Activated CD8-positive, alpha-beta memory T cell treated with anti-CD3 and anti-CD28 coated beads, Interleukin-2, amount 10 ng/mL, durations not matched to agents 7 days and 5 days (primary cell): ENCODE results near the gene LRRC37A3. TPM values are rescaled to one million over a fixed set of nuclear protein-coding genes. Genes with fewer than 3 reads are reported as not detected.
A peak's percentile ranks its signal among the peaks of the same experiment; 100 is the strongest.
"Not testable (repeated sequence)": the region's sequence is repeated elsewhere in the genome, so short reads cannot be mapped to it uniquely, and the experiment has no call there.

Experiments
- ATAC-seq: fragments of 150-1000 bp; cut with Tn5 transposase; one replicate; pipeline ENCODE4 v1.10.0; 2021; ENCODE audit warnings: moderate library complexity
- CTCF ChIA-PET: fragments of 350-600 bp; sonication (Branson Sonifier 250); formaldehyde crosslinking; loops from one replicate; lab custom pipeline; 2021; ENCODE audit warnings: antibody characterized with exemption; lab: Charles Lee
- DNase-seq: peaks from one replicate; pipeline ENCODE4 v3.0.0-alpha.2; 2020
- H3K27ac Mint-ChIP-seq: one replicate; pipeline ENCODE4 v1.8.0; 2021; ENCODE audit warnings: mild to moderate bottlenecking, mixed read lengths
- H3K27me3 Mint-ChIP-seq: one replicate; pipeline ENCODE4 v1.8.0; 2021; ENCODE audit warnings: mixed read lengths
- H3K36me3 Mint-ChIP-seq: one replicate; pipeline ENCODE4 v1.8.0; 2021; ENCODE audit warnings: mild to moderate bottlenecking, mixed read lengths
- H3K4me1 Mint-ChIP-seq: one replicate; pipeline ENCODE4 v1.8.0; 2021; ENCODE audit warnings: mixed read lengths
- H3K4me3 Mint-ChIP-seq: one replicate; pipeline ENCODE4 v1.8.0; 2021; ENCODE audit warnings: mild to moderate bottlenecking, moderate library complexity, mixed read lengths
- H3K9me3 Mint-ChIP-seq: one replicate; pipeline ENCODE4 v1.8.0; 2022; ENCODE audit warnings: low read depth, mixed read lengths
- total RNA-seq, 2 experiments: library from RNA; stranded (reverse); gene quantifications; one replicate each; pipeline ENCODE4 v1.2.3, GENCODE V29; 2021

The LRRC37A3 gene
- 10 to 100 TPM; 12.6 to 22.5 TPM for total RNA-seq

- Mint-ChIP-seq H3K27ac (peak within 1 kb of the TSS; percentile 85), H3K4me3 (peak within 1 kb of the TSS; percentile 78), H3K4me1 (peaks cover 21% of the 10 kb centered on the region)
- not testable (repeated sequence) for H3K9me3 Mint-ChIP-seq, H3K27me3 Mint-ChIP-seq, H3K36me3 Mint-ChIP-seq
- ATAC-seq (peak; percentile 98), DNase-seq (peak; percentile 100)
- CTCF ChIA-PET = interaction anchor here (0.6 to 2.1 kb wide), 15 partner anchors 9 to 262 kb away, joined by 3 to 9 read pairs (median 4); no protein-coding TSS in a partner anchor
Observed at GRCh38 chr17:64919289-64920025, at the start of gene LRRC37A3. LRRC37A3 (minus strand) TSS chr17:64919478; CDS start chr17:64897257, 22,221 bp downstream.

GRCh38 chr17:64965873-64966287 is 46.6 kb upstream of the LRRC37A3 start:
- H3K9me3 Mint-ChIP-seq, H3K27me3 Mint-ChIP-seq, H3K36me3 Mint-ChIP-seq: not testable (repeated sequence)
- Mint-ChIP-seq H3K27ac (peak overlapping the region; percentile 57), H3K4me3 (peak overlapping the region; percentile 63), H3K4me1 (peaks cover 69% of the 10 kb centered on the region)
- ATAC-seq (peak; percentile 90), DNase-seq (peak; percentile 91)
- CTCF ChIA-PET = interaction anchor here (1.2 to 1.9 kb wide), 3 partner anchors 9 to 134 kb away, joined by 3 to 10 read pairs (median 7); no protein-coding TSS in a partner anchor

- not testable (repeated sequence) for H3K27me3 Mint-ChIP-seq, H3K9me3 Mint-ChIP-seq, H3K36me3 Mint-ChIP-seq, ATAC-seq, DNase-seq
- Mint-ChIP-seq H3K27ac (peak overlapping the region; percentile 71), H3K4me1 (peaks cover 68% of the 10 kb centered on the region), H3K4me3 (peak overlapping the region; percentile 63)
- CTCF ChIA-PET = interaction anchor here (0.8 to 1.9 kb wide), 3 partner anchors 10 to 135 kb away, joined by 3 to 10 read pairs (median 7); no protein-coding TSS in a partner anchor
Observed at GRCh38 chr17:64965256-64965872, 46.1 kb upstream of the LRRC37A3 start.

GRCh38 chr17:64964796-64965195 is 45.5 kb upstream of the LRRC37A3 start:
- no peak overlapping the region for H3K4me3 Mint-ChIP-seq
- H3K27ac Mint-ChIP-seq = no peak overlapping the region
- no peak for ATAC-seq
- H3K9me3 Mint-ChIP-seq = no peaks in the 10 kb centered on the region
- no peaks in the 10 kb centered on the region for H3K36me3 Mint-ChIP-seq
- peaks cover 62% of the 10 kb centered on the region for H3K4me1 Mint-ChIP-seq
- no peaks in the 10 kb centered on the region for H3K27me3 Mint-ChIP-seq
- no peak for DNase-seq
- CTCF ChIA-PET = interaction anchor here (0.8 to 1.9 kb wide), 5 partner anchors 10 to 135 kb away, joined by 3 to 10 read pairs (median 3); no protein-coding TSS in a partner anchor

- peaks cover 57% of the 10 kb centered on the region for H3K4me1 Mint-ChIP-seq
- ATAC-seq, H3K36me3 Mint-ChIP-seq, H3K27me3 Mint-ChIP-seq, H3K27ac Mint-ChIP-seq, H3K4me3 Mint-ChIP-seq, H3K9me3 Mint-ChIP-seq, DNase-seq: not testable (repeated sequence)
- CTCF ChIA-PET = interaction anchor here (1.0 to 2.7 kb wide), 3 partner anchors 11 to 80 kb away, joined by 3 to 7 read pairs (median 3); no protein-coding TSS in a partner anchor
Observed at GRCh38 chr17:64963814-64964213, 44.5 kb upstream of the LRRC37A3 start.

- ATAC-seq (peak; percentile 46), DNase-seq (peak; percentile 72)
- not testable (repeated sequence) for H3K27ac Mint-ChIP-seq, H3K9me3 Mint-ChIP-seq, H3K27me3 Mint-ChIP-seq, H3K4me3 Mint-ChIP-seq, H3K36me3 Mint-ChIP-seq
- CTCF ChIA-PET = interaction anchor here (0.6 to 4.2 kb wide), 22 partner anchors 9 to 267 kb away, joined by 3 to 29 read pairs (median 4); partner anchors contain the start of genes GNA13, LRRC37A3 and RGS9
- H3K4me1 Mint-ChIP-seq = peaks cover 38% of the 10 kb centered on the region
Observed at GRCh38 chr17:64961563-64962378, 42.5 kb upstream of the LRRC37A3 start.

GRCh38 chr17:64951877-64952276 is 32.6 kb upstream of the LRRC37A3 start:
- Mint-ChIP-seq H3K4me1 (peaks cover 2% of the 10 kb centered on the region), H3K4me3 (no peak overlapping the region), H3K27me3 (no peaks in the 10 kb centered on the region), H3K36me3 (no peaks in the 10 kb centered on the region), H3K9me3 (no peaks in the 10 kb centered on the region), H3K27ac (no peak overlapping the region)
- ATAC-seq = no peak
- DNase-seq = no peak
- CTCF ChIA-PET = interaction anchor here (1.5 to 2.8 kb wide), 2 partner anchors 9 to 14 kb away, joined by 4 to 8 read pairs; no protein-coding TSS in a partner anchor

- CTCF ChIA-PET = interaction anchor here (2.8 kb wide), 1 partner anchor 13 kb away, joined by 8 read pairs; no protein-coding TSS in a partner anchor
- no peaks in the 10 kb centered on the region for H3K9me3 Mint-ChIP-seq
- peaks cover 4% of the 10 kb centered on the region for H3K4me1 Mint-ChIP-seq
- ATAC-seq = no peak
- no peaks in the 10 kb centered on the region for H3K27me3 Mint-ChIP-seq
- no peak for DNase-seq
- no peak overlapping the region for H3K27ac Mint-ChIP-seq
- H3K4me3 Mint-ChIP-seq = no peak overlapping the region
- H3K36me3 Mint-ChIP-seq = no peaks in the 10 kb centered on the region
Observed at GRCh38 chr17:64950871-64951270, 31.6 kb upstream of the LRRC37A3 start.

- H3K9me3 Mint-ChIP-seq = no peaks in the 10 kb centered on the region
- no peaks in the 10 kb centered on the region for H3K36me3 Mint-ChIP-seq
- peaks cover under 1% of the 10 kb centered on the region for H3K27me3 Mint-ChIP-seq
- no peak for ATAC-seq
- H3K27ac Mint-ChIP-seq = no peak overlapping the region
- DNase-seq = no peak
- CTCF ChIA-PET = no interaction called here
- no peak overlapping the region for H3K4me3 Mint-ChIP-seq
- peaks cover 2% of the 10 kb centered on the region for H3K4me1 Mint-ChIP-seq
Observed at GRCh38 chr17:64947152-64947551, 27.9 kb upstream of the LRRC37A3 start.

- Mint-ChIP-seq H3K27me3 (peaks cover 9% of the 10 kb centered on the region), H3K4me3 (no peak overlapping the region), H3K4me1 (peaks cover 18% of the 10 kb centered on the region), H3K9me3 (no peaks in the 10 kb centered on the region), H3K27ac (no peak overlapping the region), H3K36me3 (no peaks in the 10 kb centered on the region)
- DNase-seq (no peak), ATAC-seq (no peak)
- CTCF ChIA-PET = interaction anchor here (1.0 to 5.5 kb wide), 3 partner anchors 13 to 164 kb away, joined by 3 to 29 read pairs (median 3); no protein-coding TSS in a partner anchor
Observed at GRCh38 chr17:64941761-64942160, 22.5 kb upstream of the LRRC37A3 start.

- Mint-ChIP-seq H3K9me3 (no peaks in the 10 kb centered on the region), H3K4me3 (no peak overlapping the region), H3K27me3 (peaks cover 9% of the 10 kb centered on the region), H3K4me1 (peaks cover 18% of the 10 kb centered on the region), H3K36me3 (no peaks in the 10 kb centered on the region), H3K27ac (no peak overlapping the region)
- CTCF ChIA-PET = interaction anchor here (1.0 to 5.5 kb wide), 4 partner anchors 14 to 186 kb away, joined by 3 to 29 read pairs (median 3); no protein-coding TSS in a partner anchor
- ATAC-seq (no peak), DNase-seq (no peak)
Observed at GRCh38 chr17:64941045-64941444, 21.8 kb upstream of the LRRC37A3 start.

GRCh38 chr17:64940055-64940454 is 20.8 kb upstream of the LRRC37A3 start:
- Mint-ChIP-seq H3K27me3 (peaks cover 9% of the 10 kb centered on the region), H3K4me1 (peaks cover 20% of the 10 kb centered on the region), H3K9me3 (no peaks in the 10 kb centered on the region), H3K4me3 (no peak overlapping the region), H3K36me3 (no peaks in the 10 kb centered on the region), H3K27ac (no peak overlapping the region)
- CTCF ChIA-PET = interaction anchor here (1.0 to 5.5 kb wide), 6 partner anchors 13 to 257 kb away, joined by 3 to 29 read pairs (median 3); partner anchors contain the start of gene LRRC37A3
- ATAC-seq (no peak), DNase-seq (no peak)
